GM19328 (cell line): ENCODE data around the gene HDAC9.
"Not testable (repeated sequence)": the region's sequence is repeated elsewhere in the genome, so short reads cannot be mapped to it uniquely, and the experiment has no call there.

Experiments
- ATAC-seq: cut with Tn5 transposase; IDR thresholded peaks from one replicate; pipeline ENCODE4 v1.9.1; 2021; ENCODE audit warnings: mild to moderate bottlenecking, moderate library complexity; ENCODE audit not compliant: unreplicated experiment

Gene HDAC9

GRCh38 chr7:18936265-18936664 lies 440.7 kb downstream of the HDAC9 start:
- no peak for ATAC-seq

DNA sequence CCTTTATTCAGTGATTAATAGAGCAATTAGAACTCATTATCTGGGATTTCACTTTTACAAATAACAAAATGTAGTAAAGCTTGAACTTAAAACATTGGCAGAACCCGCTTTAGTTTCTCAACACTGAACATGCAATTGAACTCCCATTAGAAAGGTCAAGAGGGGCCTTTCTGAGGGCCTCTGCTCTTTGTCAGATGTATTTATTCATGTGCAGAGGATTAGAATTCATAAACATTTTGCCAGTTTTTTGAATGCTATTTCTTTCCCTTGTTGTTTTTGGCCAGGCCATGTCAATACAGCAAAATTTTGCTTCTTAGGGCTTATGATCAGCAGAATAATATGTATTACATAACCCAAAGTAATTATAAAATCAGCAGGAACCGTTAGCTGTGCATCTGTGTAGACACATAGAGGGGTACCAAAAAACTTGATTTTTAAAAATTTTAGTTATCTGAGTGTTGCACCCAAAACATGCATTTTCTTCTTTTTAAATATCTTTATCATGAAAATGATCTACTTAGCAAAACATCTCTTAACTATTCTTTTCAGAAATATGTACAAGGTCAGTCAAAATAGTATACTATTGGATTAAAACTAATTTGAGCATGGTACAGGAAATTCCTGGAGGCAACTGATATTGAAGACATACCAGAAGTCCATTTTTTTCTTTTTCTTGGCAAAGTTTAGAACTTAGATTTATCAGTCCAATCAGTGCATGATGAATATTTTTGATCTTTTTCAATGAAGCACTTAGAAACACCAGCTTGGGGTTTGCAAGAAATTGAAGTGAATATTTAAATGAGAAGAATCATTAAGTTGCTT lies 444.4 kb downstream of the HDAC9 start:
- ATAC-seq, result no peak

GRCh38 chr7:18940593-18941134 lies 445.1 kb downstream of the HDAC9 start:
- no peak for ATAC-seq

- no peak for ATAC-seq
Observed at GRCh38 chr7:18941207-18941606, 445.7 kb downstream of the HDAC9 start.

DNA sequence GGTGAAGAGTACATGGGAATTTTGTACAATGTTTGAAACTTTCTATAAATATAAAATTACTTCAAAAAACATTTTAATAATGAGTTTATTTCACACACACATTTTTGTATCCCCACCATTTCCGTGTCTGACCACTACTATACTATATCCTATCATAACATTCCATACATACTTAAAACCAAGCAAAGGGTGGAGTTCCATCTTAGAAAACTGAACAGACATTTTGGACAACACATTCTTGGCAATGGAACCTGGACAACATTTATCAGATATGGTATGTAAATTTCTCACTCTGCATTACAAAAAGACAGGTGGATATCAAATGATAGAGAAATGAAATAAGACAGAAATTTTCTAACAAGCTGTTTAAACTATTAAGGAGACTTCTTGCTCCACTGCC lies 453.0 kb downstream of the HDAC9 start:
- no peak for ATAC-seq

DNA sequence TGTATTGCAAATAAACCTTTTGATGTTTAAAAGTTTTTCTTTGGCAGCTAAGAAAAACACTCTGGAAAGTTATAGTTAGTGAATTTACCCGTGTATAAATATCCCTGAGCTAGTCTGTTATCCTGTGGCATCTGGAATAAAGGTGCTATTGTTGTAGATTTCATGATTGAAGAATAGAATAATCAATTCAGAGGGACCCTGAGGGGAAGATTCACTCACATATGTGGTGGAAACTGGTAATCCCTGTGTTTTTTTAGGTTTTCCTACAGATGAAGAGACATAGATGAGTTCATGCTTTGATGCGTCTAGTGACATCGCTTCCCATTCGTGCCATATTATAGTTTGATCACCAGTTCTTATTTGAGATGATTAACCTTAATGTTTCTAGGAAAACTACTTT lies 457.3 kb downstream of the HDAC9 start:
- ATAC-seq, result no peak

GRCh38 chr7:18958627-18959026 lies 463.1 kb downstream of the HDAC9 start:
- no peak for ATAC-seq

GRCh38 chr7:18960725-18961124 lies 465.2 kb downstream of the HDAC9 start:
- no peak for ATAC-seq

DNA sequence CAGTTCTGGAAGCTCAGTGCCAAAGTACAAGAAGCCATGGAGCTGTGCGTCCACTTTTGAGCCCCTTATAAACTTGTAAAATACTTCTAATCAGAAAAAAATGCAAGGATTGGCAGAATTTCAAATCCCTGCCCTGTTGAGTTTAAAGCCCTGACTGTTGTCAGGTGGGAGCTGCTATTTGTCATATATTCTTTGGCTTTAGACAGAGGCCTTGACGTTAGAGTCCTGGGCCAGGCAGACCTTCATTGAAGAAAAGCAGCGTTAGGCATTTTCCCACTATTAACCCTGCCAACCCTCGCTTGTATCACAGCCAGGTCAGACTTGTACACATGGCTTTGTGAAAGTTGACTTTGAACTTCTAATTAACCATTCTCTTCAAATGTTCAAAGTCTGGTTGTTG lies 466.5 kb downstream of the HDAC9 start:
- ATAC-seq, result no peak

DNA sequence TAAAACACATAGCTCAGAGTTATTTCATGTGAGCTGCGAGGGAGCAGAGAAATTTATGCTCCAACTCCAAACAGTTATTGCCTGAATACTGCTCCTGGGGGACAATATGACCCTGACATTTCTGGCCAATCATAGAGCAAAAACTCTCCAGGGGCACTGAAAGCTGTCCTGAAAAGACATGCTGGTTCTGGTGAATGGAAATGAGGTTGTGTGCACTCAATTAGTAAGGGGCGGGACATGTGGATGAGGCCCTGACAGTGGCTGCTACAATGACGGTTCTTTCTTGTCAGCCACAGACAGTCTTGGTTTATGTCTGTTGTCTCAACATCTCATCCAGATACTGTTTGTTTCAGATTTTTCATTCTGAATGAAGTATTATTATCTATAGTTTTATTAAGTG lies 470.1 kb downstream of the HDAC9 start:
- ATAC-seq, result no peak

DNA sequence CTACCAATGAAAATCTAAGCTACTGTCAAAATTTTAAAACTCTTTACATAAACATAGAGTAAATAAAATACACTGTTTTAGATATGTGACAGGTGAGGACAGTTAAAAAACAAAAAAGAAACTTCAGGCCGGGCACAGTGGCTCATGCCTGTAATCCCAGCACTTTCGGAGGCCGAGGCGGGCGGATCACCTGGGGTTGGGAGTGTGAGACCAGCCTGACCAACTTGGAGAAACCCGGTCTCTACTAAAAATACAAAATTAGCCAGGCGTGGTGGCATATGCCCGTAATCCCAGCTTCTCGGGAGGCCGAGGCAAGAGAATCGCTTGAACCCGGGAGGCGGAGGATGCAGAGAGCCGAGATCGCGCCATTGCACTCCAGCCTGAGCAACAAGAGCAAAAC lies 472.2 kb downstream of the HDAC9 start:
- not testable (repeated sequence) for ATAC-seq

DNA sequence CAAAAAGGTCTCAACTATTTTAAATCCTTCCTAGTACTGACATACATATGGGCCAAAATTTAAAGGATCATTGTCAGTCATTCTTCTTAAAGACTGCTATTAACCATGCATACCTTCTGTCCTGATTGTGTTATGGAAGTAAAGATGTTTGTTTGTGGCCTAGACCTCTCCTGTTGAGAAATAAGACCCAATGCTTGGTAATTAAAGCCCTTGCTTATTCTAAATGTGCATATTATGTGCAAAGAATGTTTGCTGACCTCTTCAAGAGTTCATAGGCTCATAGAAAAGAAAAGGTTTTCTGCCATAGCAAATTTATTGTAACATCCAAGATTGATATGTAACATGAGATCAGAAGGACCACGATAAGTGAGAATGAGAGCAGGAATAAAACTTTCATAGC lies 476.3 kb downstream of the HDAC9 start:
- ATAC-seq, result no peak

GRCh38 chr7:18974803-18975202 lies 479.3 kb downstream of the HDAC9 start:
- no peak for ATAC-seq

DNA sequence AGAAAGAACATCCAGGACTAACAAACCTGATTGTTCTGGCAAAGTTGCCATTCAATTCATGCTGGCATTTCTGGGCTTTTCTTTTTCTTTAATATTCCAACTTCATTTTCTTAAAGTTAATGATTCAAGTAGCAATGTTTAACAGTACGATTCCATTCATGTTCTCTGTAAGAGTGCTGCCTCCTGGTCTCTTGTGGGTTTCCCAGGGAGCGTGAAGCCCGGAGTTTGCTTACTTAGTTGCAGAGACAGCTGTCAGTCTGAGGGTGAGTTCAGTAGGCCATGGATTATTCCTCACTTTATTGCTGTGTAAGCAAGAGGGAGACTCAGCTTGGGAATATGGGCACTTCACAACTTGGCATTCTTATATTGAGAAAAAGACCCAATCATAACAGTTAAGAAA lies 479.7 kb downstream of the HDAC9 start:
- ATAC-seq, result no peak

DNA sequence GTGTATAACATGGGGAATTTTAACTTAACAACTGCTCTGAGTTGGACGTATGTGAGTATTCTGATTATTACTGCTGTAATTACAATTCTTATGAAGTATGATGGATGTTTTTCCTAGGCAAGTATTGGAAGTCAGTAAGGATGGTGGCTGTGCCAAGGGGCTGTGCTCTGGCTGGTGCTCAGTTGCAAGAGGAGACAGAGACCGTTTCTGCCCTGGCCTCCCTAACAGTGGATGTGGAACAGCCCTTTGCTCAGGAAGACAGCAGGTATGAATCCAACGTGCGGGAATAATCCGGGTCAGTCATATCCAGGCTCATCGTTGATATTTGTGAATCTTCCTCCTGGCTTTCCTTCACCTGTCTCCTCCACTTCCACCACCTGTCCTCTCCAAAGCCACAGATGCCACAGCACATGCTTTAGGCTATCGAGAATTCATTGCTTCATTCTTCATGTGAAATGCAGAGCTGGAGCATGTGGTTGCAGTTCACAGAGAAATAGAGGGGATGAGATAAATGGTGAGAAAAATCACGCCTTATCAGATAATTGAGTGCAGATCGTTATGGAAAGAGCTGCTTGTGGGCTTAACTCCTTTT lies 480.2 kb downstream of the HDAC9 start:
- no peak for ATAC-seq

DNA sequence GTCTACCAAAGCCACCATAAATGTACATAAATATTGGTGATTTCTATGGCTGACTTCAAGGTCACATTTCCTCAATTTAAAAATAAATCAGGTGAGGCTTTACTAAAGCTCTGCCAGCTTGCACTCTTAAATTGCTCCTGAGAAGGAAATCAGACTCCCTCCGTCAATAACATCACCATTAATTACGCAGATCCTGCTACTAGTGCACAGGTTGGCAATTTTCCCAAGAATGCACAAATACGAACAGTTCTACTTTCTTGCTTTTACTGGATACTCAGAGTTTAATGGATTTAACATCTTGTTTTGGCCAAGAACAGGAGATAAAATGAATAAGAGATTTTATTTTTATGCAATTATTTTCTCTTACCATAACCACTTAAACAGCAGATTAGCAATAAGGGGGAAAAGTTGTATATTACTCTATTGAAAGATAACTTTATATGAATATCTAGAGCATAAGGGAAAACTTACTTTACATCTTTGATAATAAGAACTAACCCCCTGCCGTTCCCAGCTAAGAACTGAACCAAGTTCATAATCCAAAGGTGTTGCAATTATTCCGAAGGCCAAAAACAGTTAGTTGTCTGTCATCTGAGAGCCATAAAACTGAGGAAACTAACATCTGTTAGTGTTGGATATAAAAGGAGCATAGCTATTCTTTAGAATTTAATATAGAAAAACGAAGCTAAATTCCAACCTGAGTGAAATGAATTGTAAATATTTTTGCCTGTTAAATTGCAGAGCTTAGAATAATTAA lies 481.3 kb downstream of the HDAC9 start:
- ATAC-seq, result no peak

GRCh38 chr7:18978108-18978495 lies 482.6 kb downstream of the HDAC9 start:
- ATAC-seq, result no peak

DNA sequence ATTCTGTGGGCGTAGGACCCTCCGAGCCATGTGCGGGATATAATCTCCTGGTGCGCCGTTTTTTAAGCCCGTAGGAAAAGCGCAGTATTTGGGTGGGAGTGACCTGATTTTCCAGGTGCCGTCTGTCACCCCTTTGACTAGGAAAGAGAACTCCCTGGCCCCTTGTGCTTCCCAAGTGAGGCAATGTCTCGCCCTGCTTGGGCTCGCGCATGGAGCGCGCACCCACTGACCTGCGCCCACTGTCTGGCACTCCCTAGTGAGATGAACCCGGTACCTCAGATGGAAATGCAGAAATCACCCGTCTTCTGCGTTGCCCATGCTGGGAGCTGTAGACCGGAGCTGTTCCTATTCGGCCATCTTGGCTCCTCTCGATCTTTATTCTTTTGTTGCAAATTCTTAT lies 495.2 kb downstream of the HDAC9 start:
- ATAC-seq, result not testable (repeated sequence)

DNA sequence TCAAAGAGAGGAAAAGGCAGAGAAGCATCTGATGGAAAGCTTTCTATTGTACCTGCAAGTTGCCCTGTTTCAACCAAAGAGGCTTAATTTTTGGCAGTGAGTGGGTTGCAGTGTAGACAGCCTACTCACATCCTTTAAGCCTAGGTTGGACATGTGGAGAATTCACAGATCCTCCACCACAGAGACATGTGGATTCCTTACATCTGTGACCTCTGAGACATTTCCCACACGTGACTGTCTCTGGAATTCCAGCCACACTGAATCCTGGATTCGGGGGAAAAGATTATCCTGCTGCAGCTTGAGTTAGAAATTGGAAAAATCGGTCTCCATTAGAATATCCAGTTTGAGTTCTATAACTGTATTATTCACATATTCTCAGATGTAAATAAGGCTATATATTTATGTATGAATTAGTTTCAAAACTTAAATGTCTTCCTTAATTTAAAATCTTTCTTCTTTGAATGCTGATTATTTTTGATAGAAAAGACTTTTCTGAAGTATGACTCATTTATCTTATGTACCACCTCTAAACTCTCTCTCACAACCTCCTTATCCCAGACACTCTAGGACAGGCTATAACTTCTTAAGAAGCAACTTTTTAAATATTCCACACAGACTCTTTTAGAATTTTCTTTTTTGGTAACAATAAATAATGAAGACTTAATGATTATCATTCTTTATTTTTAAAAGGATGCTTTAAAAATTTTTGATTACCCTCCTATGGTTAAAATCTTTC lies 498.6 kb downstream of the HDAC9 start:
- no peak for ATAC-seq

DNA sequence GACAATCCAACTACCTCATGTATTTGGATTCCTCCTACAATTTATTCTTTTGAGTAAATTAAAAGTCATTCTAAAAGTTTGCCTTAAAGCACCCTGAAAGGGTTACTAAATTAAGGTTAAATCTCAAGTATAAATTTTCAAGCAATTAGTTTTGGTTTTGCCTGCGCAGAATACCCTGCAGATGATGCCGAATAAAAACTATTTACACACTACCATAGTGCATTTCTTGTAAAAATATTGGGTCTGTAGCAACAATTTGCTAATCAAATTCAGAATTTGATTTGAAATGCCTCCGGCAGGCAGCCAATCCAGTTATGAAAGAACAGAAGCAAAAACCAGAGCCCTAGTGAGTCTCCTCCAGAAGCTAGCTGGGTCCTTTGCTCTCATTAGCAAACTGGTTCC lies 499.7 kb downstream of the HDAC9 start:
- ATAC-seq, result no peak

DNA sequence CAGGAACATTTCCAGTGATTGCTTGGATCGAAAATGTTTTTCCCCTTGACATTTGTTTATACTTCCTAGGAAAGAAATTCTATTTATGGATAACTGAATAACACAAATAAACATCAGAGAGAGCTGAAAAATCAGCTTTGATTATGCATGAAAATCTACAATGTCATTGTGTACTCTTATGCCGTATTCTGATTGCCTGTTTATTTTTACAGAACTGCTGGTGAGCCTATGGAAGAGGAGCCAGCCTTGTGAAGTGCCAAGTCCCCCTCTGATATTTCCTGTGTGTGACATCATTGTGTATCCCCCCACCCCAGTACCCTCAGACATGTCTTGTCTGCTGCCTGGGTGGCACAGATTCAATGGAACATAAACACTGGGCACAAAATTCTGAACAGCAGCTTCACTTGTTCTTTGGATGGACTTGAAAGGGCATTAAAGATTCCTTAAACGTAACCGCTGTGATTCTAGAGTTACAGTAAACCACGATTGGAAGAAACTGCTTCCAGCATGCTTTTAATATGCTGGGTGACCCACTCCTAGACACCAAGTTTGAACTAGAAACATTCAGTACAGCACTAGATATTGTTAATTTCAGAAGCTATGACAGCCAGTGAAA lies 500.4 kb downstream of the HDAC9 start:
- no peak for ATAC-seq
